T-helper 1 cell treated with Interleukin-12 subunit alpha and Interleukin-12 subunit beta and Interleukin-4 antibody, amounts not matched to agents 30 μg/mL and 1 μg/mL, for 36 hours (primary cell): Measurements from ENCODE around the gene TSC22D3.
A peak's percentile ranks its signal among the peaks of the same experiment; 100 is the strongest.

Experiments used
- H3K27ac Mint-ChIP-seq: one replicate; pipeline ENCODE4 v1.8.0; 2021; ENCODE audit warnings: mild to moderate bottlenecking, mixed read lengths
- H3K27me3 Mint-ChIP-seq: one replicate; pipeline ENCODE4 v1.8.0; 2021; ENCODE audit warnings: low read depth, mixed read lengths
- H3K36me3 Mint-ChIP-seq: one replicate; pipeline ENCODE4 v1.8.0; 2021; ENCODE audit warnings: low read depth, mixed read lengths
- H3K4me1 Mint-ChIP-seq: one replicate; pipeline ENCODE4 v1.8.0; 2021; ENCODE audit warnings: low read depth, mixed read lengths
- H3K4me3 Mint-ChIP-seq: one replicate; pipeline ENCODE4 v1.8.0; 2021; ENCODE audit warnings: mild to moderate bottlenecking, moderate library complexity, mixed read lengths
- H3K9me3 Mint-ChIP-seq: one replicate; pipeline ENCODE4 v1.8.0; 2021; ENCODE audit warnings: mixed read lengths

Gene TSC22D3

GRCh38 chrX:107714206-107714891 lies 61.2 kb downstream of the TSC22D3 start:
- Mint-ChIP-seq H3K4me3 (peak overlapping the region; percentile 44), H3K4me1 (peaks cover 46% of the 10 kb centered on the region), H3K36me3 (peaks cover 21% of the 10 kb centered on the region), H3K27me3 (no peaks in the 10 kb centered on the region), H3K9me3 (no peaks in the 10 kb centered on the region), H3K27ac (peak overlapping the region; percentile 74)

GRCh38 chrX:107713543-107714205 lies 61.9 kb downstream of the TSC22D3 start:
- Mint-ChIP-seq H3K27ac (no peak overlapping the region), H3K4me1 (peaks cover 49% of the 10 kb centered on the region), H3K27me3 (no peaks in the 10 kb centered on the region), H3K36me3 (peaks cover 21% of the 10 kb centered on the region), H3K4me3 (no peak overlapping the region), H3K9me3 (no peaks in the 10 kb centered on the region)

- no peaks in the 10 kb centered on the region for H3K9me3 Mint-ChIP-seq
- H3K27ac Mint-ChIP-seq = peak overlapping the region; percentile 67
- no peak overlapping the region for H3K4me3 Mint-ChIP-seq
- peaks cover 49% of the 10 kb centered on the region for H3K4me1 Mint-ChIP-seq
- H3K27me3 Mint-ChIP-seq = no peaks in the 10 kb centered on the region
- peaks cover 21% of the 10 kb centered on the region for H3K36me3 Mint-ChIP-seq
Observed at GRCh38 chrX:107713203-107713542, 62.4 kb downstream of the TSC22D3 start.

DNA sequence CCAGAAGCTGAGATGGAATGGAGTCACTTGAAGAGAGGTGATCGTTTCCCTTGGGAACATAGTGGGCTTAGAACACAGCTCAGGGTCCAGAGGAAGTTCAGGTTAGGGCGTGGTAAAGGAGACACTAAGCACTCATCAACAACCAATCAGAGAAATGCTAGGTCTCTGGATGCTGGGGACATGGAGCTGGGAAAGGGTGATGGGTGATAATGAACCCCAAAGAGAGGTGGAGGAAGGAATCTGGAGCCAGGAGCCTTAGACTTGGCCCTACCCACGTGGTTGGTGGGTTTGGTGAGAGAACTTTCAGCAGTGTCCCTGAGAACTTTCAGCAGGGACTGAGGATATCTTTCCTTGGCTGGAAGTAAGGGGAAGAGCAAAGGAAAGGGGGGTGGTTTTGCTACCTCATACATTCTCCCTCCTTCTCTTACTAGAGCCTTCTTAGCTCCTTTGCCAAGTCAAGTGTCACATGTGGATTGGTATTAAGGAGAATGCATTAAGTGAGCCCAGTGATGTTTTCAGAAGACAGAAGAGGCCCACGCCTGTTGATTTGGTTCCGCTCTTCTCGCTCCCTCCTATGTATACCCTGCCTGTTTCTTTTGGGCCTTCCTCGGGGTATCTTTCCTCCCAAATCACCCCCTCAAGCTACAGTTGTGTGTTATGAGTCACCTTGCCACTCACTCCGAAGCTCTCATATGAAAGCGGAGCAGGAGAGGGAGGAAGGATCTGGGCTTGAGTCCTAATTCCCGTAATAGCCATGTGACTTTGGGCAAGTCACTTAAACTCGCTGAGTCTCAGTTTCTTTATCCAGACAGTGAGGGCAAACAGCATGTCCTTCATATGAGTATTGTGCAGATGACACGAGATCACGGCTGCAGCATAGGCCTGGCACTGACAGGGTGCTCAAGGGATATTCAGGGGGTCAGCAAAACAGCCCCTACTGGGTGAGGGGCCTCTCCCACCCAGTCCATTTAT lies 63.1 kb downstream of the TSC22D3 start:
- Mint-ChIP-seq H3K27ac (peak overlapping the region; percentile 70), H3K4me1 (peaks cover 42% of the 10 kb centered on the region)

DNA sequence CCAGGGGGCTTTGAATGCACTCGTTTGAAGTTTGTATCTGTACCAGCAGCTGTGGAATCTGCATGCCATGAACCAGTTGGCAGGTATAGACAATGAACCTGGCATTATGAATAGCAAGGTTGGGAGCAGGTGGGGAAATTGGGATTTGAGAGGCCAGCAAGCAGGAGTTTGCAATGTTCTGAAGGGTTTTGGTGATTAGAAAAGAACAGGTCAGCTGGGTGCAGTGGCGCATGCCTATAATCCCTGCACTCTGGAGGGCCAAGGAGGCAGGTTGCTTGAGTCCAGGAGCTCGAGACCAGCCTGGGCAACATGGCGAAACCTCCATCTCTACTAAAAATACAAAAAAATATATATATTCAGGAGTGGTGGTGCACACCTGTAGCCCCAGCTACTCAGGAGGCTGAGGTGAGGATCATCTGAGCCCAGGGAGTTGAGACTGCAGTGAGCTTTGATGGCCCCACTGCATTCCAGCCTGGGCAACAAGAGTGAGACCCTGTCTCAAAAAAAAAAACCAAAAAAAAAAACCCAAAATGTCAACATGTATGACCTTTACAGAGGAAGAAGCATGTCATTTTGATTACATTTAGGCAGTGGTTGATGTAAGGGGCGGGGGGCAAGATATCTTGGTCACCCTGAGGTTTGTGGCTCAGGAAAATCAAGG lies 63.9 kb downstream of the TSC22D3 start:
- H3K4me3 Mint-ChIP-seq = peak overlapping the region; percentile 72
- H3K9me3 Mint-ChIP-seq = no peaks in the 10 kb centered on the region
- H3K27me3 Mint-ChIP-seq = no peaks in the 10 kb centered on the region
- H3K36me3 Mint-ChIP-seq = peaks cover 21% of the 10 kb centered on the region
- H3K4me1 Mint-ChIP-seq = peaks cover 37% of the 10 kb centered on the region
- H3K27ac Mint-ChIP-seq = peak overlapping the region; percentile 99

More for the DNA sequence above, 63.1 kb downstream of the TSC22D3 start:
- Mint-ChIP-seq H3K36me3 (peaks cover 21% of the 10 kb centered on the region), H3K9me3 (no peaks in the 10 kb centered on the region), H3K27me3 (no peaks in the 10 kb centered on the region), H3K4me3 (peak overlapping the region; percentile 36)

DNA sequence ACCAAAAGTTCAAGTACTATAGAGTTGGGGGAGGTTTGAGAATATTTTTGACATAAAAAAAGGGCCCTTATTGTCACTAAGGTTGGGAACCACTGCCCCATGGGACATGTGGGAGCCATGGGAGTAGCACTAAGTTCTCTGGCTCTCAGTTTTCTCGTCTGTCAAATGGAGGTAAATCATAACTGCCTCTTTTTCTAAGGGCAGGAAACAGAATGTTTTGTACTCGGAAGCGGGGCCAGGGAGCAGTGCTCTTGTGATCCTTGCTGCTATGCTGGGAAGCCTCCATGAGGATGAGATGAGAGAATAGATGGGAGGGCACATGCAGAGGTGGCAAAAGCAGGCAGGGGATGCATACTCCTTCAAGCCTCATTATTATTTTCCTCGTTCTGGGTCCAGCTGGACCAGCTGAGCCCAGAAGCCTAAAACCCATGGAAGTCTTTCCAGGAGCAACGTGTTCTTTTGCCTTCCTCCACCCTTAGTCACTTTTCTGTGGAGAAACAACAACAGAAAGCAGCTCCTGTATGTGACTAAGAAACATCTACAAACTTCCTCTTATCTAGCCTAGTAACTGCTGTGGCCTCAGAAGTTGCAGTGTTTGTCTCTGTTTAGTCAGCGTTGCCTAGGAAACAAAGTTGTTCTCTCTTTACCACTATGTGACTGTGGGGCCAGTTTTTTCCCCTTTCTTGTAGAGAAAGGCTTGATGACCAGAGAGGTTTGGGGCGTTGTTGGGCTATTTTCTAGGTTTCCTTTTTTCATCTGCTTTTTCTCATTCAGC lies 64.8 kb downstream of the TSC22D3 start:
- H3K9me3 Mint-ChIP-seq = no peaks in the 10 kb centered on the region
- H3K27ac Mint-ChIP-seq = peak overlapping the region; percentile 99
- H3K4me1 Mint-ChIP-seq = peaks cover 35% of the 10 kb centered on the region
- H3K4me3 Mint-ChIP-seq = peak overlapping the region; percentile 72
- peaks cover 19% of the 10 kb centered on the region for H3K36me3 Mint-ChIP-seq
- no peaks in the 10 kb centered on the region for H3K27me3 Mint-ChIP-seq

DNA sequence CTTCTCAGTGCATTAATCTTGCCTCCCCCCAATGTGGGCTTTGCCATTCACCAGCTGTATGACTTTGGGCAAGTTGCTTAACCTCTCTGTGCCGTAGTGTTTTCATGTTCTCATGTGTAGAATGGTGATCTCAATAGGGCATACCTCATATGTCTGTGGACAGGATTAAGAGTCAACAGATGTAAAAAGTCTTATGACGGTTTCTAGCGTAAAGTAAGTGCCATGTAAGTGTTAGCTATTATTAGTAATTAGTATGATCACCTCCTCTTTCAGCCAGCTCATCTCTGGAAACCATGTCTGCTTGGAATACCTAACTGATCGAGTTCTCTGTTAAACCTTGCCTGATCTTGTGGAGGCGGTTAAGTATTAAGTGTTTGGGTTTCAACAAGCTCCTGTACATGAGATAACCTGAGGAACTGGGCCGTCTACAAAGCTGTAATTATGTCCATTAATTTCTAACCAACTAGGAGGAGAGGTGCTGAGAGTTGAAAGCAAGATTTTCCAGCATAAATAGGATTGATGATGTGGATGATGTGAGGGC lies 66.3 kb downstream of the TSC22D3 start:
- no peak overlapping the region for H3K4me3 Mint-ChIP-seq
- peaks cover 9% of the 10 kb centered on the region for H3K36me3 Mint-ChIP-seq
- H3K27ac Mint-ChIP-seq = peak overlapping the region; percentile 31
- H3K4me1 Mint-ChIP-seq = peaks cover 23% of the 10 kb centered on the region
- no peaks in the 10 kb centered on the region for H3K27me3 Mint-ChIP-seq
- H3K9me3 Mint-ChIP-seq = no peaks in the 10 kb centered on the region

GRCh38 chrX:107708762-107709161 lies 66.8 kb downstream of the TSC22D3 start:
- peaks cover 23% of the 10 kb centered on the region for H3K4me1 Mint-ChIP-seq
- no peak overlapping the region for H3K4me3 Mint-ChIP-seq
- H3K9me3 Mint-ChIP-seq = no peaks in the 10 kb centered on the region
- H3K27ac Mint-ChIP-seq = no peak overlapping the region
- peaks cover 5% of the 10 kb centered on the region for H3K36me3 Mint-ChIP-seq
- H3K27me3 Mint-ChIP-seq = no peaks in the 10 kb centered on the region

- peaks cover 23% of the 10 kb centered on the region for H3K4me1 Mint-ChIP-seq
- no peaks in the 10 kb centered on the region for H3K27me3 Mint-ChIP-seq
- H3K27ac Mint-ChIP-seq = no peak overlapping the region
- no peaks in the 10 kb centered on the region for H3K9me3 Mint-ChIP-seq
- no peak overlapping the region for H3K4me3 Mint-ChIP-seq
- H3K36me3 Mint-ChIP-seq = peaks cover 5% of the 10 kb centered on the region
Observed at GRCh38 chrX:107707866-107708265, 67.7 kb downstream of the TSC22D3 start.

DNA sequence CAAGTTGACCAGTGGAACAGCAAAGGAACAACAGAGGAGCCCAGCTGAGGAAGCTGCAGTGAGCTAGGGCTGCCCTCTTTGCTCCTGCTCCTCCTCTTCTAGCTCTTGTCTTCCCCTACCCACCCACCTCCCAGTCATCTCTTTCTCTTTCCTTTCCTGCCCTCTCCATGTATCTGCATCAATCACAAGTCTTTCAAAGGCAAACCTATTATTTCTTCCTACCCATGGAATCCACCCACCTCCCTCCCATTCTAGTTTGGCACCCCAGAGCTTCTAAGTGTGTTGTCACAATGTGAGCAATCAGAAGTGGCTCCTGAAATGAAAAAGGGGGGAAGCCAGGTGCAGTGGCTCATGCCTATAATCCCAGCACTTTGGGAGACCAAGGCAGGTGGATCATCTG lies 69.3 kb downstream of the TSC22D3 start:
- H3K27ac Mint-ChIP-seq = no peak overlapping the region
- no peak overlapping the region for H3K4me3 Mint-ChIP-seq
- no peaks in the 10 kb centered on the region for H3K27me3 Mint-ChIP-seq
- H3K9me3 Mint-ChIP-seq = no peaks in the 10 kb centered on the region
- peaks cover 18% of the 10 kb centered on the region for H3K4me1 Mint-ChIP-seq
- peaks cover 5% of the 10 kb centered on the region for H3K36me3 Mint-ChIP-seq

- H3K36me3 Mint-ChIP-seq = peaks cover 3% of the 10 kb centered on the region
- no peak overlapping the region for H3K27ac Mint-ChIP-seq
- H3K4me1 Mint-ChIP-seq = peaks cover 16% of the 10 kb centered on the region
Observed at GRCh38 chrX:107704587-107704986, 71.0 kb downstream of the TSC22D3 start.

GRCh38 chrX:107704181-107704580 lies 71.4 kb downstream of the TSC22D3 start:
- no peak overlapping the region for H3K27ac Mint-ChIP-seq
- no peaks in the 10 kb centered on the region for H3K27me3 Mint-ChIP-seq
- no peaks in the 10 kb centered on the region for H3K9me3 Mint-ChIP-seq
- peaks cover 19% of the 10 kb centered on the region for H3K4me1 Mint-ChIP-seq
- no peak overlapping the region for H3K4me3 Mint-ChIP-seq
- peaks cover 3% of the 10 kb centered on the region for H3K36me3 Mint-ChIP-seq

More at GRCh38 chrX:107704587-107704986, 71.0 kb downstream of the TSC22D3 start:
- H3K27me3 Mint-ChIP-seq = no peaks in the 10 kb centered on the region
- no peaks in the 10 kb centered on the region for H3K9me3 Mint-ChIP-seq
- H3K4me3 Mint-ChIP-seq = no peak overlapping the region

DNA sequence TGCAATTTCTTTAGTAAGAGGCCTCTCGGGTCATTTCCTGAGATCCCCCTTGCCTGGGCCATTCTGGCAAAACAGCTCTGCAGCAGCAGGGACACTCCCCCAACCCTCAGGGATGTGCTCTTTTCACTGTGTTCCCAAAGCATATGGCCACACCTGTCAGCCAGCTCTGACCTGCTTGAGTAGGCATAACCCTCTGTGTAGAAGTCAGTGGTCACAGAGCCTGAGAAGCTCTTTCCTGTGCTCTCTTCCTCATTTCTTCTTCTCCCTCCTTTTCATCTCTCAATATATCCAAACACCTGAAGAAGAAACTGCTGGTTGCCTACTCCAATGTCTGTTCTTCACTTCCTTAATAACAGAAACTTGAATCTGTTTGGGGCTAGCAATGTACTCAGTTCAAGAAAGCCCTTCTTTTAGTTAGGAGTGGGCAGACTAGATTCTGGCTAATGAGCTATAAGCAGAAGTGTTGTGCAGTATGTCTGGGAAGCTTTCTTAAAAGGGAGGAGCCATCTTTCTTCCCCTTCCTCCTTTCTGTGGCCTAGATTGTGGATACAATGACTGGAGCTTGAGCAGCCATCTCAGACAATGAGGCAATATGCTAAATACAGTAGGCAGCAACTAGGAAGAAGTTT lies 74.0 kb downstream of the TSC22D3 start:
- Mint-ChIP-seq H3K36me3 (peaks cover 3% of the 10 kb centered on the region), H3K9me3 (no peaks in the 10 kb centered on the region), H3K4me3 (no peak overlapping the region), H3K4me1 (peaks cover 18% of the 10 kb centered on the region), H3K27ac (no peak overlapping the region), H3K27me3 (no peaks in the 10 kb centered on the region)
